ENCODE results near the gene WDR81.

DNA sequence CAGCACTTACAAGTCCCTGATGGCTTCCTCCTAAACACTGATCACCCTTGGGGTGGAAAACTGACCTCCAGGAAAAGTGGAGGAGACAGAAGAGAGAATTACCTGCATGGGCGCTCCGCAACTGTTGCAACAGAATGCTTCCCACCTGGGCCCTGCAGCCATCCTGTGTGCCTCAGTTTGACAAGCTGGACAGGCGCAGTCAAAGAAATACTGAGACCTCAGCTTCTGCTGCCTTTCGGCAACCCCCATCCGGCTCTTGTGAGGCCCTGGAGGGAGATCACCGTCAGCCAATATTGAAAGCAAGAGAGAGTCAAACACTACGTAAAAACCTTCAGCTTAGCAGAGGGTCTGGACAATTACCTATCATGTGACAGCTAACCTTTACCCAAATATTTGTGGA is 62.2 kb downstream of the WDR81 start:
- TF ChIP-seq, protein P1, sequence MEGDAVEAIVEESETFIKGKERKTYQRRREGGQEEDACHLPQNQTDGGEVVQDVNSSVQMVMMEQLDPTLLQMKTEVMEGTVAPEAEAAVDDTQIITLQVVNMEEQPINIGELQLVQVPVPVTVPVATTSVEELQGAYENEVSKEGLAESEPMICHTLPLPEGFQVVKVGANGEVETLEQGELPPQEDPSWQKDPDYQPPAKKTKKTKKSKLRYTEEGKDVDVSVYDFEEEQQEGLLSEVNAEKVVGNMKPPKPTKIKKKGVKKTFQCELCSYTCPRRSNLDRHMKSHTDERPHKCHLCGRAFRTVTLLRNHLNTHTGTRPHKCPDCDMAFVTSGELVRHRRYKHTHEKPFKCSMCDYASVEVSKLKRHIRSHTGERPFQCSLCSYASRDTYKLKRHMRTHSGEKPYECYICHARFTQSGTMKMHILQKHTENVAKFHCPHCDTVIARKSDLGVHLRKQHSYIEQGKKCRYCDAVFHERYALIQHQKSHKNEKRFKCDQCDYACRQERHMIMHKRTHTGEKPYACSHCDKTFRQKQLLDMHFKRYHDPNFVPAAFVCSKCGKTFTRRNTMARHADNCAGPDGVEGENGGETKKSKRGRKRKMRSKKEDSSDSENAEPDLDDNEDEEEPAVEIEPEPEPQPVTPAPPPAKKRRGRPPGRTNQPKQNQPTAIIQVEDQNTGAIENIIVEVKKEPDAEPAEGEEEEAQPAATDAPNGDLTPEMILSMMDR (IDR thresholded peaks at IDR 0.05; ENCODE audit: low read depth, low read length, poor library complexity, severe bottlenecking), result no peak
- no peak for TF ChIP-seq EZH2phosphoT487 (IDR thresholded peaks at IDR 0.05; ENCODE audit: borderline replicate concordance, low read length)

Measured in DOHH2 (cell line).